ENCODE results near the gene DNAJC4. TPM values are rescaled to one million over a fixed set of nuclear protein-coding genes. Genes with fewer than 3 reads are reported as not detected.

Gene DNAJC4
- total and polyA plus RNA-seq, 9 of the 15 experiments (the other 6 are each of a cell fraction or from before 2014, with no cell fraction given), result 4.0 to 32.6 (median 19.9) TPM

DNA sequence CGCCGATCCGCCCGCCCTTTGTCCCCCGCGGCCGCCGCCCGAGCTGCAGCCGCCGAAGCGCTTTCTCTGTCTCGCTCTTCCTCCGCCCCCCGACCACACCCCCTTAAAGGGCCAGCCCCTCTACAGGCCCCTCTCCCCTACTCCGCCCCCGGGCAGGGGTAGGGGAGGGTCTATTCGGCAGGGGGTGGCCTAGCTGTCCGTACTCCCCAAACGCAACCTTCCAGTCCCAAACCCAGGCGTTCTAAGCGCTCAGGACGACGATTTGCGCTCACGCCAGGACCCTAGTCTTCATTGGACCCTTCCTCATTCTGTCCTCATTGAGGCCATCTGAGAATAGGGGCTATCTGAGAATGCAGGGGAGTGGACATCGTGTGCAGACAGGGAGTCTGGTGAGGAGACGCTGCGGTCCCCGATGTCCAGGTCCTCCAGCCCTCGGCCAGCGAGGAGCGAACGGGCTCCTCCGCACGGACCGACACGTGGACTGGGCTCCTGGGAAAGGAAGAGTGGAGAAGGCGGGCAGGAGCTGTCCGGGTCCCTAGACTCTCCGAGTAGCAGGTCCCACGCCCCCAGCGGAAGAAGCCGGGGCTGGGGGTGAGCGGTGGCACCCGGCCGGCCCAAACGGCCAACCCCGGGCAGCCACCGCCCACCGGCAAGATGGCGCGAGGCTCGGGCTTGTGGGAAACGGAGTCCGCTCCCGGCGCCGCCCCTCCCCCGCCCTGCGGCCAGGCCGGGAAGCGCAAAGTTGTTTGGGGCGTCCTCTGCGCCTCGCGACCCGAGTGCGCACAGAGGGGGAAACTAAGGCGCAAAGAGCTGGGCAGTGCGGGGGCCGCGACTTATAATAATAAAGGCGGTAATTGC, 16.8 kb downstream of the DNAJC4 start, which contains the start of gene PPP1R14B (continued):
- TF ChIP-seq, protein P1, sequence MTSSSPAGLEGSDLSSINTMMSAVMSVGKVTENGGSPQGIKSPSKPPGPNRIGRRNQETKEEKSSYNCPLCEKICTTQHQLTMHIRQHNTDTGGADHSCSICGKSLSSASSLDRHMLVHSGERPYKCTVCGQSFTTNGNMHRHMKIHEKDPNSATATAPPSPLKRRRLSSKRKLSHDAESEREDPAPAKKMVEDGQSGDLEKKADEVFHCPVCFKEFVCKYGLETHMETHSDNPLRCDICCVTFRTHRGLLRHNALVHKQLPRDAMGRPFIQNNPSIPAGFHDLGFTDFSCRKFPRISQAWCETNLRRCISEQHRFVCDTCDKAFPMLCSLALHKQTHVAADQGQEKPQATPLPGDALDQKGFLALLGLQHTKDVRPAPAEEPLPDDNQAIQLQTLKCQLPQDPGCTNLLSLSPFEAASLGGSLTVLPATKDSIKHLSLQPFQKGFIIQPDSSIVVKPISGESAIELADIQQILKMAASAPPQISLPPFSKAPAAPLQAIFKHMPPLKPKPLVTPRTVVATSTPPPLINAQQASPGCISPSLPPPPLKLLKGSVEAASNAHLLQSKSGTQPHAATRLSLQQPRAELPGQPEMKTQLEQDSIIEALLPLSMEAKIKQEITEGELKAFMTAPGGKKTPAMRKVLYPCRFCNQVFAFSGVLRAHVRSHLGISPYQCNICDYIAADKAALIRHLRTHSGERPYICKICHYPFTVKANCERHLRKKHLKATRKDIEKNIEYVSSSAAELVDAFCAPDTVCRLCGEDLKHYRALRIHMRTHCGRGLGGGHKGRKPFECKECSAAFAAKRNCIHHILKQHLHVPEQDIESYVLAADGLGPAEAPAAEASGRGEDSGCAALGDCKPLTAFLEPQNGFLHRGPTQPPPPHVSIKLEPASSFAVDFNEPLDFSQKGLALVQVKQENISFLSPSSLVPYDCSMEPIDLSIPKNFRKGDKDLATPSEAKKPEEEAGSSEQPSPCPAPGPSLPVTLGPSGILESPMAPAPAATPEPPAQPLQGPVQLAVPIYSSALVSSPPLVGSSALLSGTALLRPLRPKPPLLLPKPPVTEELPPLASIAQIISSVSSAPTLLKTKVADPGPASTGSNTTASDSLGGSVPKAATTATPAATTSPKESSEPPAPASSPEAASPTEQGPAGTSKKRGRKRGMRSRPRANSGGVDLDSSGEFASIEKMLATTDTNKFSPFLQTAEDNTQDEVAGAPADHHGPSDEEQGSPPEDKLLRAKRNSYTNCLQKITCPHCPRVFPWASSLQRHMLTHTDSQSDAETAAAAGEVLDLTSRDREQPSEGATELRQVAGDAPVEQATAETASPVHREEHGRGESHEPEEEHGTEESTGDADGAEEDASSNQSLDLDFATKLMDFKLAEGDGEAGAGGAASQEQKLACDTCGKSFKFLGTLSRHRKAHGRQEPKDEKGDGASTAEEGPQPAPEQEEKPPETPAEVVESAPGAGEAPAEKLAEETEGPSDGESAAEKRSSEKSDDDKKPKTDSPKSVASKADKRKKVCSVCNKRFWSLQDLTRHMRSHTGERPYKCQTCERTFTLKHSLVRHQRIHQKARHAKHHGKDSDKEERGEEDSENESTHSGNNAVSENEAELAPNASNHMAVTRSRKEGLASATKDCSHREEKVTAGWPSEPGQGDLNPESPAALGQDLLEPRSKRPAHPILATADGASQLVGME (CRISPR knock-in tag; IDR thresholded peaks at IDR 0.05), result 0 out of 2 replicates have a peak, but pooled peaks have one; percentile 28
- TF ChIP-seq TCF7L2 (IDR thresholded peaks at IDR 0.05; ENCODE audit: low read depth, low read length) (no peak), IFI16 (CRISPR knock-in tag; IDR thresholded peaks at IDR 0.05) (no peak), ZNF609 (CRISPR knock-in tag; IDR thresholded peaks at IDR 0.05; ENCODE audit: borderline replicate concordance) (no peak), POLR3G (IDR thresholded peaks at IDR 0.05; ENCODE audit: extremely low read depth, insufficient read length, insufficient replicate concordance) (no peak), WHSC1 (IDR thresholded peaks at IDR 0.05; ENCODE audit: low read length) (no peak), CREM (IDR thresholded peaks at IDR 0.05; ENCODE audit: low read depth) (peak; percentile 54; the same call in 1 of the 2 replicates), EHMT2 (IDR thresholded peaks at IDR 0.05) (no peak), SMAD2 (IDR thresholded peaks at IDR 0.05; ENCODE audit: low read depth, low read length) (no peak), NCOA6 (IDR thresholded peaks at IDR 0.05) (no peak), MIER1 (IDR thresholded peaks at IDR 0.05; ENCODE audit: low read depth) (no peak), ARID1B (IDR thresholded peaks at IDR 0.05) (no peak; the same call in 1 of the 2 replicates), SP2 (IDR thresholded peaks at IDR 0.05; ENCODE audit: extremely low read depth, low read depth, low read length, poor library complexity, severe bottlenecking) (peak; percentile 65), KLF10 (CRISPR knock-in tag; IDR thresholded peaks at IDR 0.05) (no peak), ZNF347 (CRISPR knock-in tag; IDR thresholded peaks at IDR 0.05; ENCODE audit: low read depth) (no peak), PML (IDR thresholded peaks at IDR 0.05; ENCODE audit: low read length) (no peak), HDAC2 (IDR thresholded peaks at IDR 0.05) (peak; percentile 67; the same call in 1 of the 2 replicates), C11orf30 (IDR thresholded peaks at IDR 0.05; ENCODE audit: low read depth) (no peak), ZFP30 (CRISPR knock-in tag; IDR thresholded peaks at IDR 0.05; ENCODE audit: borderline replicate concordance) (no peak)
